ENCODE results near the gene LILRA5. TPM values are rescaled to one million over a fixed set of nuclear protein-coding genes. Genes with fewer than 3 reads are reported as not detected.

Gene LILRA5
- total and polyA plus RNA-seq, 2 of the 4 experiments (the other 2 are of a cell fraction), result not detected

- Histone ChIP-seq H3K14ac (replicated peaks; ENCODE audit: low read depth, low read length) (no peak overlapping the region), H2AFZ (replicated peaks; ENCODE audit: low read length, poor library complexity) (no peak overlapping the region), H2BK20ac (ENCODE audit: low read depth, low read length) (no peak overlapping the region), H3K18ac (ENCODE audit: low read depth, low read length) (no peak overlapping the region), H3K27ac (ENCODE audit: insufficient read depth, low read length) (no peak overlapping the region), H3K9ac (ENCODE audit: low read depth, low read length) (no peak overlapping the region), H3K4me3 (ENCODE audit: insufficient read depth, low read depth, low read length) (no peak overlapping the region), H3K36me3 (ENCODE audit: control insufficient read depth, insufficient read depth, low read length) (no peaks in the 10 kb centered on the region), H4K20me1 (ENCODE audit: insufficient read depth, low read length) (no peaks in the 10 kb centered on the region), H2BK15ac (ENCODE audit: low read depth, low read length) (no peak overlapping the region), H2BK5ac (ENCODE audit: low read depth, low read length, poor library complexity, severe bottlenecking) (no peak overlapping the region), H3K27me3 (ENCODE audit: control insufficient read depth, insufficient read depth, low read length) (no peaks in the 10 kb centered on the region), H3K4ac (ENCODE audit: low read depth, low read length) (no peak overlapping the region), H3K4me2 (ENCODE audit: low read depth, low read length) (no peak overlapping the region), H3K9me3 (ENCODE audit: control insufficient read depth, insufficient read depth, low read length) (peaks cover 5% of the 10 kb centered on the region; the same call in 1 of the 2 replicates), H2AK9ac (replicated peaks; ENCODE audit: low read depth, low read length, poor library complexity) (no peak overlapping the region), H3K79me1 (ENCODE audit: low read depth in 1 of 2, low read length in 2 of 2) (no peaks in the 10 kb centered on the region), H3K4me1 (ENCODE audit: control insufficient read depth, insufficient read depth, low read length) (no peaks in the 10 kb centered on the region), H2BK120ac (ENCODE audit: low read depth, low read length) (no peak overlapping the region), H3K56ac (ENCODE audit: extremely low read depth, insufficient read depth, low read length) (no peak overlapping the region), H4K5ac (ENCODE audit: low read depth, low read length) (no peak overlapping the region), H3K23ac (ENCODE audit: low read depth, low read length) (no peak overlapping the region), H2AK5ac (ENCODE audit: low read depth, low read length) (no peak overlapping the region), H3K9me1 (ENCODE audit: insufficient read depth, low read length) (no peaks in the 10 kb centered on the region), H4K8ac (ENCODE audit: low read depth in 2 of 2, low read length in 2 of 2) (no peak overlapping the region), H4K91ac (ENCODE audit: insufficient read depth, low read depth, low read length) (no peak overlapping the region)
- no TSS peak for BruUV-seq (replicated peaks)
- dilution Hi-C loops (cut with HindIII; ENCODE audit: low sequenced_read_pairs, unreplicated experiment) (no loop called here), in situ Hi-C loops (cut with MboI; ENCODE audit: low sequenced_read_pairs) (no loop called here), intact Hi-C loops (cut with micrococcal nuclease) (no loop called here)
- TF ChIP-seq ELK1 (IDR thresholded peaks at IDR 0.05; ENCODE audit: borderline replicate concordance, low read depth, low read length), result no peak
- no peak for TF ChIP-seq CEBPB (IDR thresholded peaks at IDR 0.05; ENCODE audit: low read depth, low read length)
- TF ChIP-seq RAD21 (IDR thresholded peaks at IDR 0.05; ENCODE audit: low read length), result no peak
- TF ChIP-seq RFX5 (IDR thresholded peaks at IDR 0.05; ENCODE audit: low read depth, low read length), result no peak
- CTCF ChIA-PET, result no interaction called here
- ATAC-seq (ENCODE audit: low read depth) (no peak), DNase-seq (no peak)
- WGBS, 2 experiments (ENCODE audit: extremely low coverage in 2 of 2, insufficient read length in 1 of 2), result no CpG with 5 or more reads among the region's 12 CpGs
- POLR2A ChIA-PET (ENCODE audit: unreplicated experiment), result no interaction called here
Observed at GRCh38 chr19:54335979-54336892, 23.3 kb upstream of the LILRA5 start.

Data from IMR-90 (cell line).